WERI-Rb-1 (cell line): ENCODE measurements around the gene BEST1.
"Not testable (repeated sequence)": the region's sequence is repeated elsewhere in the genome, so short reads cannot be mapped to it uniquely, and the experiment has no call there.

Experiments used
- DNase-seq: peaks from one replicate; pipeline ENCODE4 v3.0.0-alpha.2; 2020
- H3K27ac ChIP-seq: fragments of 250-450 bp; sonication (Bioruptor Pico); 2 replicates; pipeline ENCODE4 v1.5.1; 2020; ENCODE audit warnings: mild to moderate bottlenecking, moderate library complexity
- H3K27me3 ChIP-seq: fragments of 250-450 bp; sonication (Bioruptor Pico); 2 replicates; pipeline ENCODE4 v1.5.1; 2021; ENCODE audit warnings: mild to moderate bottlenecking, low read depth, moderate library complexity; ENCODE audit not compliant: insufficient read depth, severe bottlenecking
- H3K36me3 ChIP-seq: fragments of 250-450 bp; sonication (Bioruptor Pico); 2 replicates; pipeline ENCODE4 v1.5.1; 2020; ENCODE audit warnings: mild to moderate bottlenecking, moderate library complexity
- H3K4me3 ChIP-seq: 2 replicates; pipeline ENCODE4 v1.5.1; 2011; ENCODE audit warnings: low read depth, mild to moderate bottlenecking, control low read depth, low read length
- H3K9me3 ChIP-seq: fragments of 250-450 bp; sonication (Bioruptor Pico); 2 replicates; pipeline ENCODE4 v1.5.1; 2021; ENCODE audit warnings: mild to moderate bottlenecking, moderate library complexity; ENCODE audit not compliant: severe bottlenecking
- TF ChIP-seq, protein P1 (sequence below): IDR thresholded peaks from 2 replicates; pipeline ENCODE4 v1.5.1; 2011; ENCODE audit warnings: low read depth, mild to moderate bottlenecking, control low read depth, inconsistent platforms, low read length

The BEST1 gene

GRCh38 chr11:61948505-61948904 lies 1.6 kb upstream of the BEST1 start:
- H3K4me3 ChIP-seq = no peak overlapping the region
- no peak for DNase-seq
- H3K9me3 ChIP-seq = no peaks in the 10 kb centered on the region
- H3K27me3 ChIP-seq = no peaks in the 10 kb centered on the region
- H3K36me3 ChIP-seq = no peaks in the 10 kb centered on the region
- no peak overlapping the region for H3K27ac ChIP-seq
- TF ChIP-seq, protein P1, sequence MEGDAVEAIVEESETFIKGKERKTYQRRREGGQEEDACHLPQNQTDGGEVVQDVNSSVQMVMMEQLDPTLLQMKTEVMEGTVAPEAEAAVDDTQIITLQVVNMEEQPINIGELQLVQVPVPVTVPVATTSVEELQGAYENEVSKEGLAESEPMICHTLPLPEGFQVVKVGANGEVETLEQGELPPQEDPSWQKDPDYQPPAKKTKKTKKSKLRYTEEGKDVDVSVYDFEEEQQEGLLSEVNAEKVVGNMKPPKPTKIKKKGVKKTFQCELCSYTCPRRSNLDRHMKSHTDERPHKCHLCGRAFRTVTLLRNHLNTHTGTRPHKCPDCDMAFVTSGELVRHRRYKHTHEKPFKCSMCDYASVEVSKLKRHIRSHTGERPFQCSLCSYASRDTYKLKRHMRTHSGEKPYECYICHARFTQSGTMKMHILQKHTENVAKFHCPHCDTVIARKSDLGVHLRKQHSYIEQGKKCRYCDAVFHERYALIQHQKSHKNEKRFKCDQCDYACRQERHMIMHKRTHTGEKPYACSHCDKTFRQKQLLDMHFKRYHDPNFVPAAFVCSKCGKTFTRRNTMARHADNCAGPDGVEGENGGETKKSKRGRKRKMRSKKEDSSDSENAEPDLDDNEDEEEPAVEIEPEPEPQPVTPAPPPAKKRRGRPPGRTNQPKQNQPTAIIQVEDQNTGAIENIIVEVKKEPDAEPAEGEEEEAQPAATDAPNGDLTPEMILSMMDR = no peak

DNA sequence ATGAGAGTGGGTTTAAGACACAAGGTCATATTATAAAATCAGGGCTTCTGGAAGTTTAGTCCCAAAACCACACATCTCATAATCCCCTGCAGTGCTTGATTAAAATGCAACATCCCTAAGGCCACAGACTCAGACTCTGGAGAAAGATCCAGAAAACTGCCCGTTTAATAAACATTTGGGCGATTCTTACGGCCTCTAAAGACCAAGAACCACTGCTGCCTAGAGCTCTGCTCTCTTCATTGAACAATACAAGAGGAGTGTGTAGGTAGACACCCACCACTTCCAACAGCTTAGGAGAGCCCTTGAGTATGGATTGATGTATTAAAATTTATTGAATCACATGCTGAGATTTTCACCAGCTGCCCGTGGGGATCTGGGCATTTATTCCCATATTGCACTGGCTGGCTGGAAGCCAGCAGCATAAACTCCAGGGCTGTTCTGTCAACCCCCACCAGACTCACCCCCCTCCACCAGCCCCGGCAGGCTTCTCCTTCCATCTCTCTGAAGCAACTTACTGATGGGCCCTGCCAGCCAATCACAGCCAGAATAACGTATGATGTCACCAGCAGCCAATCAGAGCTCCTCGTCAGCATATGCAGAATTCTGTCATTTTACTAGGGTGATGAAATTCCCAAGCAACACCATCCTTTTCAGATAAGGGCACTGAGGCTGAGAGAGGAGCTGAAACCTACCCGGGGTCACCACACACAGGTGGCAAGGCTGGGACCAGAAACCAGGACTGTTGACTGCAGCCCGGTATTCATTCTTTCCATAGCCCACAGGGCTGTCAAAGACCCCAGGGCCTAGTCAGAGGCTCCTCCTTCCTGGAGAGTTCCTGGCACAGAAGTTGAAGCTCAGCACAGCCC lies 749 bp upstream of the BEST1 start:
- Histone ChIP-seq H3K4me3 (no peak overlapping the region), H3K27me3 (no peaks in the 10 kb centered on the region), H3K9me3 (no peaks in the 10 kb centered on the region), H3K36me3 (no peaks in the 10 kb centered on the region), H3K27ac (peak overlapping the region; percentile 12; the same call in 1 of the 2 replicates)
- TF ChIP-seq, protein P1 = no peak
- peak; percentile 62 for DNase-seq

GRCh38 chr11:61951484-61952135 lies 1.5 kb downstream of the BEST1 start:
- H3K27me3 ChIP-seq = peaks cover 2% of the 10 kb centered on the region
- DNase-seq = peak; percentile 50
- H3K36me3 ChIP-seq = no peaks in the 10 kb centered on the region
- no peaks in the 10 kb centered on the region for H3K9me3 ChIP-seq
- no peak overlapping the region for H3K27ac ChIP-seq
- TF ChIP-seq, protein P1 = no peak
- H3K4me3 ChIP-seq = no peak overlapping the region

DNA sequence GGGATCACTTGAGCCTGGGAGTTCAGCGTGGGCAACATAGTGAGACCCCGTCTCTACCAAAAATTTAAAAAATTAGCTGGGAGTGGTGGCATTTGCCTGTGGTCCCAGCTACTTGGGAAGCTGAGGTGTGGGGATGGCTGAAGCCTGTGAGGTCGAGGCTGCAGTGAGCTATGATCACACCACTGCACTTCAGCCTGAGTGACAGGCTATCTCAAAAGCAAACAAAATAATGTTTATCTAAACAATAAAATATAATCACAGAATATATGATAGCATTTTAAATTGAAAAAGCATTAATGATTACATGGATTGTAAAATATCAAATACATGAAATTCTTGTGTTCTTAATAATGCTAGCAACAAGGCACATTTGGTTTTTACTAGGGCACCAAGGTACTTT lies 2.7 kb downstream of the BEST1 start:
- Histone ChIP-seq H3K27me3 (peaks cover 2% of the 10 kb centered on the region), H3K9me3 (no peaks in the 10 kb centered on the region), H3K27ac (no peak overlapping the region), H3K36me3 (no peaks in the 10 kb centered on the region), H3K4me3 (no peak overlapping the region)
- no peak for DNase-seq
- TF ChIP-seq, protein P1 = no peak

- H3K27me3 ChIP-seq, H3K36me3 ChIP-seq, H3K27ac ChIP-seq: not testable (repeated sequence)
Measured at GRCh38 chr11:61953632-61954031, 3.5 kb downstream of the BEST1 start.

GRCh38 chr11:61954106-61954850 lies 4.1 kb downstream of the BEST1 start:
- DNase-seq = no peak
- Histone ChIP-seq H3K36me3 (no peaks in the 10 kb centered on the region), H3K27me3 (peaks cover 2% of the 10 kb centered on the region), H3K27ac (no peak overlapping the region), H3K9me3 (no peaks in the 10 kb centered on the region), H3K4me3 (peak overlapping the region; percentile 47)
- TF ChIP-seq, protein P1 = no peak

More at GRCh38 chr11:61953632-61954031, 3.5 kb downstream of the BEST1 start:
- not testable (repeated sequence) for H3K4me3 ChIP-seq, H3K9me3 ChIP-seq, DNase-seq
